Stomach (tissue), 4 donors: ENCODE data around the gene NRG3.

ENCODE experiments used
- POLR2A ChIP-seq, 4 donors: fragments of 450-650 bp; IDR thresholded peaks; one replicate each; pipeline ENCODE4 v1.6.1; 2016; ENCODE audit warnings: antibody characterized with exemption in 4 of 4, control low read depth in 2 of 4, mild to moderate bottlenecking in 1 of 4, moderate library complexity in 1 of 4
- POLR2AphosphoS5 ChIP-seq, 3 donors: sonication (generic); formaldehyde crosslinking; IDR thresholded peaks; one replicate each; pipeline ENCODE4 v1.6.1; 2016; ENCODE audit warnings: antibody characterized with exemption in 3 of 3
- TF ChIP-seq, protein P1 (sequence below), 7 experiments: fragments of 450-650 bp in 4 of 7; fragments of 200-600 bp in 3 of 7; sonication (generic) in 3 of 7; IDR thresholded peaks; one replicate each; pipeline ENCODE4 v1.5.1; 2016 to 2019; ENCODE audit warnings: antibody characterized with exemption in 7 of 7, control low read depth in 2 of 7, mild to moderate bottlenecking in 1 of 7

GRCh38 chr10:82506680-82507376 lies 631.8 kb downstream of the NRG3 start:
- TF ChIP-seq, protein P1, sequence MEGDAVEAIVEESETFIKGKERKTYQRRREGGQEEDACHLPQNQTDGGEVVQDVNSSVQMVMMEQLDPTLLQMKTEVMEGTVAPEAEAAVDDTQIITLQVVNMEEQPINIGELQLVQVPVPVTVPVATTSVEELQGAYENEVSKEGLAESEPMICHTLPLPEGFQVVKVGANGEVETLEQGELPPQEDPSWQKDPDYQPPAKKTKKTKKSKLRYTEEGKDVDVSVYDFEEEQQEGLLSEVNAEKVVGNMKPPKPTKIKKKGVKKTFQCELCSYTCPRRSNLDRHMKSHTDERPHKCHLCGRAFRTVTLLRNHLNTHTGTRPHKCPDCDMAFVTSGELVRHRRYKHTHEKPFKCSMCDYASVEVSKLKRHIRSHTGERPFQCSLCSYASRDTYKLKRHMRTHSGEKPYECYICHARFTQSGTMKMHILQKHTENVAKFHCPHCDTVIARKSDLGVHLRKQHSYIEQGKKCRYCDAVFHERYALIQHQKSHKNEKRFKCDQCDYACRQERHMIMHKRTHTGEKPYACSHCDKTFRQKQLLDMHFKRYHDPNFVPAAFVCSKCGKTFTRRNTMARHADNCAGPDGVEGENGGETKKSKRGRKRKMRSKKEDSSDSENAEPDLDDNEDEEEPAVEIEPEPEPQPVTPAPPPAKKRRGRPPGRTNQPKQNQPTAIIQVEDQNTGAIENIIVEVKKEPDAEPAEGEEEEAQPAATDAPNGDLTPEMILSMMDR (IDR thresholded peaks at IDR 0.05): no peak
- TF ChIP-seq POLR2A (IDR thresholded peaks at IDR 0.05) (no peak), POLR2AphosphoS5 (IDR thresholded peaks at IDR 0.05) (no peak)
